Measurements from ENCODE around the gene COMMD7.
"Not testable (repeated sequence)": the region's sequence is repeated elsewhere in the genome, so short reads cannot be mapped to it uniquely, and the experiment has no call there.

Gene COMMD7

GRCh38 chr20:32728435-32728834, 14.8 kb downstream of the COMMD7 start:
- DNase-seq (ENCODE audit: low read depth in 2 of 2), result not testable (repeated sequence)

- DNase-seq (ENCODE audit: low read depth in 2 of 2), result no peak
Measured at GRCh38 chr20:32727683-32728082, 15.6 kb downstream of the COMMD7 start.

GRCh38 chr20:32718749-32719348, 24.4 kb downstream of the COMMD7 start:
- DNase-seq (ENCODE audit: low read depth in 2 of 2), result no peak

GRCh38 chr20:32711346-32711745, 31.9 kb downstream of the COMMD7 start:
- DNase-seq (ENCODE audit: low read depth in 2 of 2), result no peak

GRCh38 chr20:32709632-32710121, 33.6 kb downstream of the COMMD7 start:
- DNase-seq (ENCODE audit: low read depth in 2 of 2), result no peak

GRCh38 chr20:32709029-32709631, 34.1 kb downstream of the COMMD7 start:
- not testable (repeated sequence) for DNase-seq (ENCODE audit: low read depth in 2 of 2)

GRCh38 chr20:32707691-32708581, 35.3 kb downstream of the COMMD7 start:
- no peak for DNase-seq (ENCODE audit: low read depth in 2 of 2)

- DNase-seq (ENCODE audit: low read depth in 2 of 2), result no peak
Measured at GRCh38 chr20:32706486-32706885, 36.8 kb downstream of the COMMD7 start.

GRCh38 chr20:32702706-32703425, 40.4 kb downstream of the COMMD7 start:
- DNase-seq (ENCODE audit: low read depth in 2 of 2), result no peak

- DNase-seq (ENCODE audit: low read depth in 2 of 2), result no peak
Measured at GRCh38 chr20:32697608-32698007, 45.7 kb downstream of the COMMD7 start.

GRCh38 chr20:32695089-32695488, 48.2 kb downstream of the COMMD7 start:
- DNase-seq (ENCODE audit: low read depth in 2 of 2), result no peak

- not testable (repeated sequence) for DNase-seq (ENCODE audit: low read depth in 2 of 2)
Measured at GRCh38 chr20:32688966-32689365, 54.3 kb downstream of the COMMD7 start.

- DNase-seq (ENCODE audit: low read depth in 2 of 2), result no peak
Measured at GRCh38 chr20:32687180-32687532, 56.1 kb downstream of the COMMD7 start.

- no peak for DNase-seq (ENCODE audit: low read depth in 2 of 2)
Measured at GRCh38 chr20:32686530-32687179, 56.6 kb downstream of the COMMD7 start.

- DNase-seq (ENCODE audit: low read depth in 2 of 2), result peak; percentile 94
Measured at GRCh38 chr20:32685541-32686529, 57.4 kb downstream of the COMMD7 start.

- no peak for DNase-seq (ENCODE audit: low read depth in 2 of 2)
Measured at GRCh38 chr20:32682508-32682987, 60.7 kb downstream of the COMMD7 start.

GRCh38 chr20:32681175-32682084, 61.8 kb downstream of the COMMD7 start:
- peak in 1 of 2 experiments; percentile 5 for DNase-seq (ENCODE audit: low read depth in 2 of 2)

- no peak for DNase-seq (ENCODE audit: low read depth in 2 of 2)
Measured at GRCh38 chr20:32680544-32681174, 62.6 kb downstream of the COMMD7 start.

Measured in fibroblast of skin of left quadriceps (primary cell).